Stimulated activated CD4-positive, alpha-beta T cell treated with anti-CD3 and anti-CD28 coated beads, Interleukin-4, amount 100 ng/mL, for 24 hours (primary cell): ENCODE measurements around the gene CBLN1.

Experiments used
- DNase-seq: peaks from one replicate; pipeline ENCODE4 v3.0.0-alpha.2; 2020

CBLN1 gene

DNA sequence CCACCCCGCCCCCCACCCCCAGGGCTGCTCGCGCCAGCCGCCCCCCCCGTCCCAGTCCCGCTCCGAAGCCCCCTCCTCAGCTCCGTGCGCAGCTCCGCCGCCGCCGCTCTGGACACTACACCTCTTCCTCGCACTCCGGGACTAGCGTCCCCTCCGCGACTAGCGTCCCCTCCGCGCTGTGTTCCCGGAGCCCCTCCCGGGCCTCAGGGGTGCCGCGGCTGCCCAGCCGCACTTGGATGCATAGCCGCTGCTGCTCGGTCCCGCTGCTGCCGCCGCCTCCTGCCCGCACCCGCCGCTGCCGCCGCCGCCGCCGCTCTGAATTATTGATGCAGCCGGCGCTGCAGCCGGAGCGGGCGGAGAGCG is at the start of gene CBLN1:
Gene CBLN1, minus strand, starts transcription at position 359 of the 363 bp plus-strand sequence. CDS start 373 bp downstream, outside the sequence.
- no peak for DNase-seq

DNA sequence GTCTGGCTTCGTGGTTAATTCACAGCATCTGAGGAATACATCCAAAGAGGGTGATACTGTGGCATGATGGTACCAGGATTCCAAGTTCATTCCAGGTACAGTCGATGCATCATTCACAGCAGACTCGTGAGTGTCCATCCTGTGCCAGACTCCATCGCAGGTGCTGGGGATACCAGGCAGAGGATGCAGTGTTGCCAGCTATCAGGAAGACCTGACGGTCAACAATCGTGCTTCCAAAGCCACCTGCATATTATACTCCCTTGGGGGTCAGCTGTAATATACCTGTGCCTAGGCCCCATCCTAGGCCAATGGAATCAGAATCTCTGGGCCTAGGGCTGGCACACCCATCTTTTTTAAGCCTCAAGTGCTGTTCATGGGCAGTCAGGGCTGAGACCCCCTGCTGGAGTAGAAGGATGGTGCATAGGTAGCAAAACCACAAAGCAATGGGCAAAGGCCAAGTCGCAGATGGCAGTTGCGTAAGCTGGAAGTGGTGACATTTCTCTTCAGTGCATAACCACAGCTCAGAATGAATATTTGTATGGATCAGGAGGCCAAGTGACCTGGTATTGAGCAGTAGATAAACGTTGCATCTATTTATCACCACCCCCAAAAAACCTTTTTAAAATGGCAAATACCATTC is 49.0 kb upstream of the CBLN1 start:
- no peak for DNase-seq

DNA sequence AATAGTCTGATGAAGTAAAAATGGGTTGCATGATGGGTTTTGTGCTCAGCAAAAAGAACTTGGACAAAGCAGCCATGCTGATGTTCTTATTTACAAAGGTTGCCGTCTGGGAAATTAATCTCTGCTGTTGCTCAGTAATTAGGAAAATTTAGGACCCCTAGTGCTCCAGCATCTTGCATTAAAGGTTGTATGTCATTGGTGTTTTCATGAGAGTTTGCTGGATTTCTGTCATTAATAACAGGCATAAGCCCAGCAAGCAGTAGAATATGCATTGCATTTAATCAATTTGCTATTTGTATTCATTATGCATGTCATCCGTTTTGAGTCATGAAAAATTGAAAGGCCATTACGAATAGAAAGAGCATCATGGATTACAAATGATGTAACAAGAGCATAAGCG is 46.7 kb upstream of the CBLN1 start:
- no peak for DNase-seq

DNA sequence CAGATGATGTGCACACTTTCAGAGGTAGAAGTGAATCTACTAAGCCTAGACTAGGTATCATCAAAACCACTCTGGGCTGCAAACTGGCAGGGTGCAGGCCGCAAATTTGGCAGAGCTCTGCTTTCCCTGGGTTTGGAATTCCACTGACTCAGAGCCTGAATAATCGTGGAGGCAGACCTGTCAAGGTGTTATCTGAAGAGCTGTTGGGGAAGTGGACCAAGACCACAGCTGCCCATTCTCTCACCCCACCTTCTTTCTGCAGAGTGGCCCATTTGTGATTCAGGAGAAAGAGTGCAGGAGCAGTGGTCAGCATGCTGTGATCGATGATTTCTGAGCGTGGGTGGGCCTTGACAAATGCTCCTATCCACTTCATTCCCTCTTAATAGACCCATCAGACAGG is 45.8 kb upstream of the CBLN1 start:
- no peak for DNase-seq

DNA sequence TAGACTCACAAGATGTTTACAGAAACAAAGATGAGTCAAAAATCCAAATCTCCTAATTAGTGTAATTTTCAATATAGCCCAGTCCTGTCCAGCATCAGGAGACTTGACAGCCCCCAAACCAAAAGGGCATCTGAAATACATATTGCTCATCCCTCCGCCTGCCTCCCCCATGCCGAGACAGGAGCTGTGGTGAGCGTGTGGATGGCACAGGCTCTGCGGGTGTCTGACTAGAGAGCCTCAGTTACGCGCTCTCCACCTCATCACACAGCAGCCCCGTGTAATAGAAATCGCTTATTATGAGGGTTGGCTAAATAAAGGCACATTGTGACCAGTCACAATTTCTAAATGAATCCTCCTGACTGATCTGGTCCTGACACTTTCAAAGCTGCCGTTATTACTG is 43.1 kb upstream of the CBLN1 start:
- no peak for DNase-seq

DNA sequence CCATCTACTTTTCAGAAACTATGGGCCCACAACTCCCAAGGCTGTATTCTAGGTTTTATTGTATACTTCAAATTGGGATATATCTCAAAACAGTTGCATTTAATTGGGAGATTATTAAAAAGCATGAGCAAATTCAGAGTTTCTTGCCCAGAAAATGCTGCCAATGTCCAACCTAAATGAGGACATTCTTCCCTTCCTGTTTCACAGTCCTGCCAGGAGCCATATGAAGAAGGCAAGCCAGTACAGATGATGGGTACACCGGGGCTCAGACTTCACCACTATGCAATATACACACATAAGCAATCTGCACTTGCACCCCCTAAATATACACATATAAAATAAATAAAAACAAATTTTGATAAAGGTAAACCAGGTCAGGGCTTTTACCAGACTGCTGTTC is 34.0 kb upstream of the CBLN1 start:
- no peak for DNase-seq

DNA sequence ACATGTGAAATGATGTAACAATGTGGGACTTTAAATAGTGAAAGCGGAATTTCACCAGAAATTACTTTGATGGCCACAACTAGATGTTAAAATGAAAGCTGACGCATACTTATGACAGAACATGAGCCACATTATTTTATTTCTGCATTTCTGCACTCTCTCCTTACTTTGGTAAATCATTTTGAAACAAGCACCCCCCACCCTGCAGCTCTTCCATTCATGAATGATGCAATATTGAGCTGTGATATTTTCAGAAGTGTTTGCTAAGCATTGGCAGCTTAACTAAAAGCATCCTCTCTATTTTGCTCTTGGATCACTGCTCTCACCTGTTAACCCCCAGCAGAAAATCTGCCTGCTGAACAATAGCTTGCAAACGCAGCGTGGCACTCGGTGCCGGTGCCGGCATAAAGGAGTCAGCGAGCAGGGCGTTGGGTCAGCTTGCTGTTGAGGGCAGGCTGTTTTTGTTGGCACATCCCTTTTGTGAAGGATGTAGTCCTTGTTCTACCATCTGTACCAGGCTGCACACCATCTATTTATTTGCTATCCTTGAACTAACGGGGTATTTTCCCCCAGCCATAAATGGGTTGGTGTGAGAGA is 30.8 kb upstream of the CBLN1 start:
- no peak for DNase-seq

DNA sequence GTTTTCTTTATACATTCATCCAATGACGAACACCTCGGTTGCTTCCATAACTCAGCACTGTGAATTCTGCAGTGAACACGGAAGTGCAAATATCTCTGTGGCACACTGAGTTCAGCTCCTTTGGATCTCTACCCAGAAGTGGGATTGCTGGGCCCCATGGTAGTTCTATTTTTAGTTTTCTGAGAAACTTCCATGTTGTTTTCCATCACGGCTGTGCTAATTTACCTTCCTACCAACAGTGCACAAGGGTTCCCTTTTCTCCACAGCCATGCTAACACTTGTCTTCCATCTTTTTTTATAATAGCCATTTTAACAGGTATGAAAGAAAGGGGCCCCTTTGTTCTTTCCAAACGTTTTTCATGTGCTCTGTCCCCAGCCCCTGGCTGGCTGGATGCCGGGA is 30.2 kb upstream of the CBLN1 start:
- no peak for DNase-seq

DNA sequence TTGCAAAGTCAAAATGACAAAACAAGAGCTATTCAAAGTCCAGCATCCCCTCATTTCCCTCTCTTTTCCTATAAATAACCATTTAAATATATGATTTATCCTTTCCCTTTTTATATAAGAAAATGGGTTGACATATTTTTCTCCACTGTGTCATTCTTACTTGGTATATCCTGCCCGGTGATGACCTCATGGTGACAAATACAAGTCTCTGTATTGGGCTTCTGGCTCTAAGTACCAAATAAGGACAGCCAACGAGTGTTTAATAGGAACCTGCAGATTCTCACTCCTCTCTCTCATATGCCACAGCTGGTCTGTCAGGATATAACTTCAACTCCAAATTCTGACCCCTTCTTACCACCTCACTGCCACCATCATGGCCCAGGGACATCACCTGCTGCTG is 25.5 kb upstream of the CBLN1 start:
- DNase-seq, result no peak

DNA sequence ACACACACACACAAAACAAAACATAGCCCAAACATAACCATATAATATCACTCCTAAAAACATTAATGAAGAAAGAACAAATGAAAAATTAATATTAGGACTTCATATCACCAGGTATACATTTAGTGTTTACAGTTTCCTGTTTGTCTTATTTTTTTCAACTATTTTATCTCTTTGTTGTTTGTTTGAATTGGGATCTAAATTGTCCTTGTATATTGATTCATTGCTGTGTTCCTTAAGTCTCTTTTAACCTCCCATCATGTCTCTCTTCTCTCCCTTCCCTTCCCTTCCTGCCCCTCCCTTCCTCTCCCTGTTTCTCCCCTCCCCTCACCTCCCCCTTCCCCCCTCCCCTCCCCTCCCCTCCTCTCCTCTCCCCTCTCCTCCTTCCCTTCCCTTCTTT is 23.8 kb upstream of the CBLN1 start:
- DNase-seq, result no peak

DNA sequence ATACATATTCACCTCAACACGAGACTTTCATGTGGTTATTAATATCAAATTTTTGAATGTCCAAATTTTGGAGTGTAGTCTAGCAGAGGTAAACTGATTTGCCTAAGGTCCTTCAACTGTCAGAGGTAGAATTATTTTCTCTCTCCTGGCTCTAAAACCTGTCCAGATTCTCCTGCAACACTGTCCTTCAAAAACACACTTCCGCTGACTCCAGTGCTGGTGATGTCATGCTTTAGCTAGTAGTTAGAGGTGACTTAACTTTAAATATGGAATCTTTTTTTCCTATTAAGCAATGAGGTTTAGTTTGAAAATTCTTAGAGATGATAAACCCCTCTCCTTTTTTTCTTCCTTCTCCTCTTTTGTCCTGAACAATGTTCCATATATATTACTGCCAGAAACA is 10.8 kb upstream of the CBLN1 start:
- no peak for DNase-seq

DNA sequence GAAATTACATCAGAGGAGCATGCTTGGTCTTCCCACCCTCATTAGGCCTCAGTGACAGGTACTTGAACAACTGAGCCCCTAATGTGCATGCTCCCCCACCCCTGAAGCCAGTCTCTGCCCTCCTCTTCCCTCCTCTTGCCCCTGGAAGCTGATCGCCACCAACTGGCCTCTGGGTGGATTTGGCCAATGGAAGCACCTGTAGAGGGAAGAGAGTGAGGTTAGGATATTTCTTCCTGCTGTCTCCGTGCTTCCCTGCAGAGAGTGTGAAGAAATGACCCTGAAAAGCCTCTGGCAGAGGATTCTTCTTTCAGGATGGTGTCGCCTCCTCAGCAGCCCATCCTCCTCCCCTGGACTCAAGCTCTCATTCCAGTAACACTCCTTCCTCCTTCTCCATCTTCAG is 5.9 kb upstream of the CBLN1 start:
- no peak for DNase-seq

DNA sequence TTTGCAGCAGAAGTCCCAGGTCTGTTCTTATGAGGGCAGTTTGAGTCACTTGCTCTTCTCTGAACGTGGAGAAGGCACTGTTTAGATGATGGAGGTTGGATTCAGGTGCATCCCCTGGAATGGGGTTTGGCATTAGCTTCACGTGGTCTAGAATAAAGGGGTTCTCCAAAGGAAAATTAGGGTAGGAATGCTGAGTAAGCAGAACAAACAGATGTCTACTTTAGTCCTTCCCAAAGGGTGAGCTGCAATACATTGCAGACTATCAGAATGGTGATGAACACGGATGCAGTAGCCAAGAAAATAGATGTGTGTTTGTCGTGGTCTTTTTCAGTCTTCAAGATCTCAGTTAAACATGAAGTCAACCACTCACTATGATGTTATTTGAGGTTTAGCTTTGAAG is 3.3 kb upstream of the CBLN1 start:
- no peak for DNase-seq

DNA sequence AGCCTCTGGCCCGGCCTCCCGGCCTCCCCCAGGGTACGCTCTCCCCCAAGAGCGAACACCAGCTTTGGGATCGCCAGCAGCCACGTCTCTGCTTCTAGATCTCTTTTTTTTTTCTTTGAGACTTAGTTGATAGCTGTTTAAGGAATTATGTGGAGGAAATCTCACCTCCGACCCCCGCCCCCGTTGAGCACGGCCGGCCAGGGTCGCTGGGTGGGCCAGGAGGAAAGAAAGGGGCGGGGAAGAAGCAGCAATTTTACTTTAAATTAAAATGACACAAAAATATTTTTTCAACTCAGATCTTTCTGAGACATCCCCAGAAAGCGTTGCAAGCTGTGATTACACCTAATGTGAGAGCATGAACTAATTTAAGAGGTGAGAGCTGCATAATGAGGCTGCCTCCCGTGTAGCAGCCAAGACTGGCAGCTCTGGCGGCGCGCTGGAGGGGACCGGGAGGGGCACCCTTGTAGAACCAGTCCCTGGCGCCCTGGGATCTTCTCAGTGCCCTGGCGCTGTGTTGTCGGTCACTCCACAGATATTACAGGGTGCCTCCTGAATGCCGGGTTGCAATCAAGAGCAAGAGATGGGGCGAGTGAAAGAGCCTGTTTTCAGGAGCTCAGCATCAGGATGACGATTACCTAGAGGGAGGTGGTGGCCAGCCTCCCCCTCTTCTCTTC is 1.9 kb upstream of the CBLN1 start:
- DNase-seq, result no peak

DNA sequence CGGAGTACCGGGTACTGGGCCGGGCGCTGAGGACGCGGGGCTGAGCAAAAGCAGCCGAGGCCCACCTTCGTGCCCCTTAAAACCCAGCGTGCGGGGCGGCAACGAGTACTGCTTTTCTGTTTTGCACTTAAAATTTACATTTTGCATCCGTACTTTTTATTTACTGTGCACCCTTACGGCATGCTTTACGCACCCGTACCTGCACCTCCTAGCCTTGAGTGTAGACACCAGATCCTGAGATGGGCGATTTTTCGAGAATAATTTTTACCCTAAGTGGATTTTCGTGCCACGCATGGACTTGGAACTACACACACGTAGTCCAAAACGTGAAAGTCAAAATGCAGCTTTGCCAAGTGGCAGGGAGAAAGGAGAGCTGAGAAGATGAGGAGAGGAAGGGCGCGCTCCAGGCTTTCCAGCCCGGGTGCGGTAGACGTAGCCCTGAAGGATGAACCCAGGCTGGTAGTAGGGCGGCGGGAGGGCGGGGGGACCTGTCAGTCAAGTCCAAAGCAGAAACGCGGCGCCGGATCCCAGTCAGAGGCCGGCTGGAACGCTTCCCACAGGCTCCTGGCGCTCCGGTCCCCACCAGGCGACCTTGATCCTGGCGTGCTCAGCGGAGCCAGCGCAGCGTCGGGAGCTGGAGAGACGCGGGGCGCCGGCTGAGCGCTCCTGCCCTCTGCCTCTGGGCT is 1.2 kb upstream of the CBLN1 start:
- DNase-seq, result no peak

DNA sequence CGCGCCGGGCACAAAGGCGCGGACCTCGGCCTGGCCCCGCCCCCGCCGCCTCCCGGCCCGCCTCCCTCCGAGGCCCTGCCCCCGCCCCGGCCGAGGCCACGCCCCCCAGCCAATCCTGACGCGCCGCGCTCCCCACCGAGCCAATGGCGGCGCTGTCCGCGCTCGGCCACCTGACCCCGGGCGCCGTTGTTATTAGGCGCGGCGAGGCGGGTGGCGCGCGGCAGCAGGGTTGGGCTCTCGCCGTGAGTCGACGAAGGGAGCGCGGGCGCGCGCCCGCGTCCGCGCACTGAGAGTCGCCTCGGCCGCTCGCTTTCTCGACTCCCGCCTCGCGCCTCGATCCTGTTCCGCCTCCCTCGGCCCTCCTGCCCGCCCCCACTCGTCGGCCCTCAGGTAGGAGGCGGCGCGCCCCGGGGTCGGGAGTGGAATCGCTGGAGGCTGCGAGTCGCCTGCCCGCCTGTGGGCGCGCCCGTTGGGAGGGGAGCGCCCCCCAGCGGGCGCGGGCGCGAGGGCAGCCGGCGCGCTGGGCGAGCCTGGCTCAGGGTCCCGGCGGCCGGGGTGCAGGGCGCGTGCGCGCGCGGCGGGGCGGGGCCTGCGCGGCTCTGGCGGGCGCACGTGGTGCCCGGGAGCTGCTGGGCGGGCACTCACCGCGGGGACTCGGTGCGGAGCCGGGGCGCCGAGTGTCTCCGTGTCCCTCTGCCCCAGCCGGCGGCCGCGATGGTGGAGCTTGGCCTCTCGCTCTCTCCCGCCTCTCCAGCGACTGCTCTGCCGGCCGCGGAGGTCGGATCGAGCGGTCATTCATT is 405 bp upstream of the CBLN1 start:
- DNase-seq, result peak; percentile 36

DNA sequence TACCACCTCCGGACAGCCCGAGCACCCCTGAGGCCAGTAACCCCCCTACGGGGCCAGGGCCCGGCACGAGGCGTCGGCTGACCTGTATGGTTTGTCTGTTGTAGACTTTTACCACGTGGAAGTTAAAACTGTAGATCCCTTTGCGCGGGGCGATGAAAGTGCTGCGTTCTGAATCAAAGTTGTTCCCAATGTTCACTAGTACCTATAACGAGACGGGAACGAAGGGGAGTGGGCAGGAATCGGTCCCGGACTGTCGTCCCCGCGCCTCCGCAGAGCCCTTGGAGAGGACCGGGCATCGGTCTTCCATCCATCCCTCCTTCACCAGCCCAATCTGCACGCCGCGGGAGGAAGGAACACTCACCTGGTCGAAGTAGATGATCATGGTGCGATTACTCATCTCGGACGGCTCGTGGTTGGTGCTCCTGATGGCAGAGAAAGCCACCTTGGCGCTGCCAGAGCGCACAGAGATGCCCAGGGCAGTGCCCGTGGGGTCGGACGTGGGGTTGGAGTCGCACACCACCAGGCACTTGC is 732 bp downstream of the CBLN1 start:
- no peak for DNase-seq

DNA sequence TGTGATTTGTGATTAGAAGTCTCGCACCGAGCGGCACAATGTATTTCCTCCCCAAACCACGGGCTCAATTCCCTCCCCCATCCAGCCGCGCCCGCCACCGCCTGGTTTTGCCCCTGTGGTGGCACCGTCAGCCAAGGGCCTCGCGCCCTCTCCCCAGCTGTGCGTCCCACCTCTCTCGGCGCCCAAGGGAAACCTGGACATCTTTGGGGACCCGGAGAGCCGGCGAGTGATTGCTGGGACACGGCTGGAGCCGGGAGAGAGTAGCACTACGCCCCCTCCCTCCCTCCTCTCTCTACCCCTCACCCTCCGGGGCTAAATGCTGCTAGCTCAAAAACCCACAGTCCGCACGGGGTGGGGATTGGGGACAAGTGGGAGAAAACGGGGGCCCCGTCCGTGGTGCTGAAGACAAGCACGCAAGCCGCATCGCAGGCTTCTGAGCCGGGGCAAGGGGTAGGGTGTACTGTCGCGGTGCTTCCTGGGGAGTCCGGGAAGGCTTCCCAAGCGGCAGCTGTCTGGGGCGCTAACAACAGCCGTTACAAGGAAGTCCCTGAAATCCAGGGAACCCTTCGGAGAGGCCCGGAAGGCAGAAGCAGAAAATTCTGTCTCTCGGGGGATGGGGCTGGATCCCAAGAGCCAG is 1.4 kb downstream of the CBLN1 start:
- DNase-seq, result no peak

DNA sequence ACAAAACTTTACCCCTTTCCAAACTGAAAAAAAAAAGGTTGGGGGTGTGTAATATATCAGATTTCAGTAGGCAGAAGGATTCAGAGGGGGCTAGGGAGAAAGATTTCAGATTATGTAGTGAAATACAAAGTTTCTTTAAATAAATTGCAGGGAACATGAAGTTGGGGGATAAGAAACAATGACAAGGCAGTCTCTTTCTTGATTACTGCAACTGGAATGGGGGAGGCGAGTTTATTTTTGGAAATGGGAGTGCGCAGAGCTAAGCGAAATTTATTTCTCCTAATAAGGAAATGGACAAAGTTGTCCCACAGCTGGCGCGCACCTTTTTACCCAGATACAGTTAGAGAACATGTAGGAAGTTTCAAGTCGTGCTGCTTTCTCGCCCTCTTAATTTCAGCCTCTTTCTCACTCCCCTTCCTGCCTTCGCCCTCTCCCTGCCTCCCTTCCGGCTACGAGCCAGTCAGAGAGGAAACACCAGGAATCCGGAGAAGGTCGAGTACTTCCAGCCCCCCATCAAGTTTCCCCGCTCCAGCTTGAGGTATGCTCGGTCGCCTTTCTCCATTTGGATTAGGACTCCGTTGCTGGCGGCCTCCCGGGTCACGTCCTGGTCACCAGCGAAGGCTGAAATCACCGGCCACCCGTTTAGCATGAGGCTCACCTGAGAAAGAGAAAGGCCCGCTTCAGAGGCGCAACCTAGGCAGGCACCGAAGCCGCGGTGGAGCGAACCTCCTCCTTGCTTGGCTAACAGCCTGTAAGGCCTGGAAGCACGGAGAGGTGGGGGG is 2.5 kb downstream of the CBLN1 start:
- DNase-seq, result no peak

DNA sequence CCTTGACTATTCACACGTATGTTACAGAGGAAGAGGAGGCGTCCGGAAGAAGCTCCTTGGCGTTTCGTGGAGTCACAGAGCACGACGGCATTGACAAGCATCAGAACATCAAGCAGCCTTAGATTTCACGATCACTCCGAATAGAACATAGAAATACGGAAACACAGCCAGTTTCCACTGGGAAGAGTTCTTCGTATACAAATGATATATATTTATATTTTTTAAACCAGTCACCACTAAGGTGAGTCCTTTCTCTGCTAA is 3.1 kb downstream of the CBLN1 start:
- DNase-seq, result no peak

DNA sequence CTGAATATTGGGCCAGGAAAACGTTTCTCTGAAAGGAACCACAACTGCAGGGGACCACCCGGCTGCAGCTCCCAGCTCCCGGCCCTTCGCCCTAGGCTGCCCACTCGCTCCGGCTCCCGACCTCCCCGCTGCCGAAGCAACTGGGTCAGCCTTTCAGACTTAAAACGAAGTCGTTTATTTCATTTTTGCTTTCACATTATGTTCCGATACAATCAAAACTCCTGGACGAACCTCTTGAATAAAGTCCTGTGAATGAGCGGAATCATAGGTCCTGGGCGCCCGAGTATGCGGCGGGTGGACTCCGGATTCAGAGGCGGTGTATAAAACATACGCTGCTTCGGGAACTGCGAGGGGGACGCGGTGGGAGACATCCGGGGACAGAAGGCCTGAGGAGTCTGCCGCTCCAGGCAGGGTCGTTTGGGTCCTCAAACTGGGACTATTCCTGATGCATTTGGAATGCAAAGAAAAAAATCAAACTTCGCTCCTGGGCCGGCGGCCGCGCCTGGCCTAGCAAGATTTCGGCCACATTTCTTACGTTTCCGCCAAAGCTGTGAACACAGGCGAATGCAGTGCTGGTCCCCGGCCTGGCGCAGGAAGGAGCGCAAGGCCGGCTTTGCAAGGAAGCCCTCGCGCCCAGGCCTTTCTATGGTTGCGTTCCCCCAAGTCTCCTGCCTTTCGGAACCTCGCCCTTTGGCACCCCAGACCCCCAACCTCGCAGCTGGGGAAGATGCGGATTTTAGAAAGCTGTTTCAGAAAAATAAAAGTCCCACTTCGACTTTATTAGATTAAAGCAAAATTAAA is 3.7 kb downstream of the CBLN1 start:
- DNase-seq, result no peak
